ENCODE results near the gene L3MBTL3. TPM values are rescaled to one million over a fixed set of nuclear protein-coding genes. Genes with fewer than 3 reads are reported as not detected.

Gene L3MBTL3
- total RNA-seq, 2 donors from 2014 or later, result 7.4 to 12.5 TPM

GRCh38 chr6:130010387-130010786, 8.0 kb upstream of the L3MBTL3 start:
- no peak for ATAC-seq
- H3K9me3 Mint-ChIP-seq, result no peaks in the 10 kb centered on the region
- no peak for DNase-seq (ENCODE audit: low spot score)

DNA sequence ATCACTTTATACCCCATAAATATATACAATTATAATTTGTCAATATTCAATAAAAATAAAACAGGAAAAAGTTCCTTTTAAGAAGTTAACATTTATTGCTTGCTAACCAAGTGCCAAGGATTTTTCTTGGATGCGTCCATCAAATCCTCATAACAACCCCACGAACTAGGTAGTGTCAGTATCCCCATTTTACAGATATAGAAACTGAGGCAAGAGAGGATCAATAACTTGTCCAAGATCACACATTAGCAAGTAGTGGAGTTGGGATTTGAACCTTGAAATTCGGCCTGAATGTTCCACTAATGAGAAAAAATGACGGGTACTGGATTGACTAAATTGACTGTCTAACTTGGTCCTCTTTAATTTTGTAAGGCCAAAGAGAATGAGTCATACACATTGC, 5.7 kb upstream of the L3MBTL3 start:
- Mint-ChIP-seq H3K4me1 (ENCODE audit: low read depth in 2 of 2) (no peaks in the 10 kb centered on the region), H3K27me3 (peaks cover 8 to 14% of the 10 kb centered on the region in 2 donors), H3K36me3 (no peaks in the 10 kb centered on the region), H3K27ac (no peak overlapping the region), H3K4me3 (no peak overlapping the region), H3K9me3 (no peaks in the 10 kb centered on the region)
- ATAC-seq (no peak), DNase-seq (ENCODE audit: low spot score) (no peak)

More at GRCh38 chr6:130010387-130010786, 8.0 kb upstream of the L3MBTL3 start:
- Mint-ChIP-seq H3K4me1 (ENCODE audit: low read depth in 2 of 2) (no peaks in the 10 kb centered on the region), H3K27me3 (peaks cover 8 to 16% of the 10 kb centered on the region in 2 donors), H3K27ac (no peak overlapping the region), H3K4me3 (no peak overlapping the region), H3K36me3 (no peaks in the 10 kb centered on the region)

GRCh38 chr6:130018744-130019325, 454 bp downstream of the L3MBTL3 start:
- Mint-ChIP-seq H3K4me1 (ENCODE audit: low read depth in 2 of 2) (peaks cover 14 to 16% of the 10 kb centered on the region in 2 donors), H3K27ac (peak overlapping the region; percentile 83 to 95), H3K36me3 (peaks cover 7% of the 10 kb centered on the region), H3K9me3 (no peaks in the 10 kb centered on the region), H3K27me3 (no peaks in the 10 kb centered on the region), H3K4me3 (peak overlapping the region; percentile 99)
- DNase-seq (ENCODE audit: low spot score) (no peak), ATAC-seq (peak; percentile 39 to 55)

DNA sequence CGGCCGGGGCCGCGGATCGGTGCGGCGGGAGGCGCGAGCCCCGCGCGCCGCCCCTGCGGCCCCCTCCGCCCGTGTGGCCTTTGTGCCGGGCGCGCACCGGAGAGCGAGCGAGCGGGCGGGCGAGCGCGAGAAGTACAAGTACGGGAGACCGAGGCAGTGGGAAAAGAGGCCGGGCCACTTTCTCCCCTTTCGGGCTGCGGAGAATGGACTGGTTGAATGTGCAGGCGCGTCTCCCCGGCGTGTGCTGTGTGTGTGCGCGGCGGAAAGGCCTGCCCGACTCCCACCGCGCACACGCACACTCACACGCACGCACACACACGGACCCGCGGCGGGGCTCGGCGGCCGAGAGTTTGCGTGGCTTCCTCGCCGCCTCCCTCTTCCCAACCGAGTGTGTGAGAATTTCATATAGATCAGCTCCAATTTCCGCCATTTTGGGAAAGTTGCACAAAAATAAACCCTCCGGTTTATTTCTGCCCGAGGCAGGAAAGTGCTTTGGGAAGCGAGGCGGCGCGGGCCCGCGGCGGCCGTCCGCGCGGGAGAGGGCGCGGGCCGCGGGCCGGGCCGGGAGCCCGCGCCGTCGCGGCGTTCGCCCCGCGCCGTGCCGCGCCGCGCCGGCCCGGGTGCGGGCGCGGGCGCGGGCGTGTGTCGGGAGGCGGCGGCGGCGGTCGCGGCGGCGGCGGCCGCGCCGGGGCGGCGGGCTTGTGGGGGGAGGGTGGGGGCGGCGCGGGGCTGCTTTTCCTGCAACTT, 1.1 kb downstream of the L3MBTL3 start:
- no peak for DNase-seq (ENCODE audit: low spot score)
- peaks cover 14 to 16% of the 10 kb centered on the region in 2 donors for H3K4me1 Mint-ChIP-seq (ENCODE audit: low read depth in 2 of 2)
- no peaks in the 10 kb centered on the region for H3K27me3 Mint-ChIP-seq
- no peaks in the 10 kb centered on the region for H3K9me3 Mint-ChIP-seq
- H3K4me3 Mint-ChIP-seq, result peak overlapping the region; percentile 99
- H3K27ac Mint-ChIP-seq, result peak overlapping the region; percentile 83 to 95
- peak; percentile 48 to 52 for ATAC-seq
- H3K36me3 Mint-ChIP-seq, result peaks cover 7% of the 10 kb centered on the region

- peak overlapping the region; percentile 79 to 92 for H3K27ac Mint-ChIP-seq
- DNase-seq (ENCODE audit: low spot score) (no peak), ATAC-seq (peak; percentile 22 to 44)
- peak overlapping the region; percentile 95 for H3K4me3 Mint-ChIP-seq
- H3K36me3 Mint-ChIP-seq, result peaks cover 12% of the 10 kb centered on the region
- peaks cover 14 to 21% of the 10 kb centered on the region in 2 donors for H3K4me1 Mint-ChIP-seq (ENCODE audit: low read depth in 2 of 2)
- H3K27me3 Mint-ChIP-seq, result no peaks in the 10 kb centered on the region
- H3K9me3 Mint-ChIP-seq, result no peaks in the 10 kb centered on the region
These were observed 1.9 kb downstream of the L3MBTL3 start for GRCh38 chr6:130020073-130020906.

DNA sequence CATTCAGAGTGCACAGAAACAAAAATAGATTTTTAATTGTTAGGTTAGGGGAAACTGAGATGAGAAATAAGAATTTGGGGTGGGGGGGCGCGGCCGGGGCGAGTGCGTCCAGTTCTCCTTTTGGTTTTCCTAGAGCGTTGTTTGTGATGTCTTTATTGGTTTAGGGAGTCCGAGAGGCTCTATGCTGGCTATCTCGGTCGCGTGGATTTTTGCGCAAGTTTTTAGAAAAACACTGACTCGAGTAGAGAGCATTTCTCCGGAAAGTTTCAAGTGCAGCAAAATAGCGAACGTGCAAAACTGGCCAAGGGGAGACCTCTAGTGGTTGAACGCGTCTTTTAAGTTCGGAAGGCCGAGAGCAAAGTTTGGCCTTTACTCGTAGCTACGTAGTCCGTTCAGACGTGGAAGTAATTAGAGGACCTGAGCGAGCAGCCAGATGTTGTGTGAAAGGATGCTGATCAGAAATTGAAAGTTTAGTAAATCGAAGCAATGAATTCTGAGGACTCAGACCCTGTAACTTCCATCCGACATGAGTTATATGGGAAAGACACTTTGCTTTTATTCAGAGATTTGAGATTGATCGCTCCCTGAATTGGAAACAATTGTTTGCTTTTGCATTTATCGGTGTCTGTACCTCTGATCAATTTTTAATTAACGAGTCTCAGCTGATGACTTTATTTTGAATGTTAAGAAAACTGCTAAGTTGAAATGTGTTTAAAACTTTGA, 2.7 kb downstream of the L3MBTL3 start:
- H3K4me3 Mint-ChIP-seq, result peak overlapping the region; percentile 95
- H3K4me1 Mint-ChIP-seq (ENCODE audit: low read depth in 2 of 2), result peaks cover 17 to 29% of the 10 kb centered on the region in 2 donors
- H3K27me3 Mint-ChIP-seq, result no peaks in the 10 kb centered on the region
- peaks cover 19% of the 10 kb centered on the region for H3K36me3 Mint-ChIP-seq
- ATAC-seq (peak; percentile 73 to 81), DNase-seq (ENCODE audit: low spot score) (peak; percentile 80)
- no peaks in the 10 kb centered on the region for H3K9me3 Mint-ChIP-seq
- peak overlapping the region; percentile 79 to 92 for H3K27ac Mint-ChIP-seq

DNA sequence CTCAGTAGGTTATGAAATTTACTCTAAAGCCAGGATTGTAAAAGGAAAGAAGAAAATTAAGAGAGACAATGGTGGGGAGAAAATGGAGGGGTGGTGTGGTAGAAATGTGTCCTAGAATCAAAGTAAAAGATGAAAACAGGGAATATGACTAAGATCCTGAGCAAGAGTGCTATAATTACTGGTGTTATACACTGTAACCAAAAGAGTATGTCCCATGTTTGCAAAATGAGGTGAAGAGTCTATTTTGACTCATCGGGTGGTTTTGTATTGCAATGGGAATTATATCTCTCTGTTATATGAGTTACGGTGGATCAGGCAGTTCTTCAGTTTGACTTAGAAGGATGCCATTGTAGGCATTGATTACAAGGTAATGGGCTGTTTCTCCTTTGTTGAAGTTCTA, 8.5 kb downstream of the L3MBTL3 start:
- H3K27ac Mint-ChIP-seq, result peak overlapping the region; percentile 1 to 31
- H3K4me3 Mint-ChIP-seq, result peak overlapping the region; percentile 28
- peaks cover 12% of the 10 kb centered on the region for H3K36me3 Mint-ChIP-seq
- no peaks in the 10 kb centered on the region for H3K9me3 Mint-ChIP-seq
- ATAC-seq (peak; percentile 73 to 90), DNase-seq (ENCODE audit: low spot score) (no peak)
- peaks cover 27 to 45% of the 10 kb centered on the region in 2 donors for H3K4me1 Mint-ChIP-seq (ENCODE audit: low read depth in 2 of 2)
- no peaks in the 10 kb centered on the region for H3K27me3 Mint-ChIP-seq

DNA sequence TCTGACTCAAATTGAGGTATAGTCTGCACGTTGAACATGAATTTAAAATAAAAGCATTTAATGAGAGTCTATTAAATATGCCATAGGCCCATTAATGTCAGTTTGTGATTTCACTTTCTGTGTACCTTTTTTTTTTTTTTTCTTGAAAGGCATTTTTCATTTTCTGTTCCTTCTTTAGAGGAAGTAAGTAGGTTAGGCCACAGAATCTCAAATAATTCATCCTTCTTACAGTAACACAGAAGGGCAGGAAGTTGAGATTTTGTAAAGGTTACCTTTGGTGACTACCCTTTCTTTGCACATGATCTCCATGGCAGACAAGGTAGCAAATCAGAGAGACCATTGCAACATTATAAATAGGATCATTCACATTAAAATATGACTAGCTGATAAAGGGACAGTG, 9.6 kb downstream of the L3MBTL3 start:
- no peaks in the 10 kb centered on the region for H3K9me3 Mint-ChIP-seq
- no peaks in the 10 kb centered on the region for H3K27me3 Mint-ChIP-seq
- peaks cover 29 to 45% of the 10 kb centered on the region in 2 donors for H3K4me1 Mint-ChIP-seq (ENCODE audit: low read depth in 2 of 2)
- no peak for DNase-seq (ENCODE audit: low spot score)
- ATAC-seq, result peak in 1 of 2 donors; percentile 50
- H3K4me3 Mint-ChIP-seq, result peak overlapping the region; percentile 54
- peak overlapping the region; percentile 31 to 81 for H3K27ac Mint-ChIP-seq
- peaks cover 12% of the 10 kb centered on the region for H3K36me3 Mint-ChIP-seq

DNA sequence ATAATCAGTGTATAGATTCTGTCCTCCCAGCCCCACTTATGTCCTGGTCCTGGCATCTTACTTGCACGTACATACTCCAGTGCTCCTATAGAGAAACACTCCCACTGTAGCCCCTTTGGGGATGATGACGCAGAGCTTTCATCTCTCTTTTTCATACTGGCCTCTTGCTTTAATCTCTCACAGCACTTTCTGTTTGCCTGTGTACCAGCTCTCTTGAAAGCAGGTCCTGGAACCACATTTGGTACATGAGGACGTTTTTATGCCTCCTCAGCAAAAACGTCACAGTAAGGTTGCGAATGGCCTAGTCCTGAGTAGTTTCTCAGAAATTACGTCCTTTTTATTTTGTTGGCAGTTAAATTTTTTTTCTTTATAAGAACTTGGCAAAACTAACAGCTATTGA, 10.8 kb downstream of the L3MBTL3 start:
- H3K36me3 Mint-ChIP-seq, result peaks cover 12% of the 10 kb centered on the region
- no peak overlapping the region for H3K4me3 Mint-ChIP-seq
- H3K27me3 Mint-ChIP-seq, result no peaks in the 10 kb centered on the region
- peaks cover 35 to 50% of the 10 kb centered on the region in 2 donors for H3K4me1 Mint-ChIP-seq (ENCODE audit: low read depth in 2 of 2)
- H3K27ac Mint-ChIP-seq, result peak overlapping the region; percentile 31 to 81
- H3K9me3 Mint-ChIP-seq, result no peaks in the 10 kb centered on the region
- ATAC-seq (no peak), DNase-seq (ENCODE audit: low spot score) (no peak)

DNA sequence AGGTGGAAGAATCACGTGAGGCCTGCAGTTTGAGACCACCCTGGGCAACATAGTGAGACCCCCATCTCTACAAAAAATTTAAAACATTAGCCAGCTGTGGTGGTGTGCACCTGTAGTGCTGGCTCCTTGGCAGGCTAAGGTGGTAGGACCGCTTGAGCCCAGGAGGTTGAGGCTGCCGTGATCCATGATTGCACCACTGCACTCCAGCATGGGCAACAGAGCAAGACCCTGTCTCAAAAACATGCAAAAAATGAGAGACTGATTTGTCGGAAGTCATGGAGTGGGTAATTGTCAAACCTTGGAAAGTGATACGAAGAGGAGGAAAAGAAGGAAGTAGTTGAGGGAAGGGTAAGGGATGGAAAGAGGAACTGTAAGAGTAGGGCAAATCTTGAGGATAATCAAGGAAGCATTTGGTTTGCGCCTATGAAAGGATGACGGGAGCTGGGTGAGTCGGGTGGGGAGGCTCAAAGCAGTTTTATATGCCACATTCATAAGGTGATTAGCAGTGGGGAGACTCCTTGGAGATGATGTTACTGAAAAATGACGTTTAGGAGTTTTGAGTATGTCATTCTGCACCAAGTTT, 14.5 kb downstream of the L3MBTL3 start:
- Mint-ChIP-seq H3K36me3 (no peaks in the 10 kb centered on the region), H3K27me3 (no peaks in the 10 kb centered on the region), H3K4me1 (ENCODE audit: low read depth in 2 of 2) (peaks cover 39% of the 10 kb centered on the region in 2 donors), H3K27ac (peak overlapping the region in 1 of 2 donors; percentile 19), H3K4me3 (peak overlapping the region; percentile 5), H3K9me3 (no peaks in the 10 kb centered on the region)
- DNase-seq (ENCODE audit: low spot score), result no peak
- ATAC-seq, result no peak

DNA sequence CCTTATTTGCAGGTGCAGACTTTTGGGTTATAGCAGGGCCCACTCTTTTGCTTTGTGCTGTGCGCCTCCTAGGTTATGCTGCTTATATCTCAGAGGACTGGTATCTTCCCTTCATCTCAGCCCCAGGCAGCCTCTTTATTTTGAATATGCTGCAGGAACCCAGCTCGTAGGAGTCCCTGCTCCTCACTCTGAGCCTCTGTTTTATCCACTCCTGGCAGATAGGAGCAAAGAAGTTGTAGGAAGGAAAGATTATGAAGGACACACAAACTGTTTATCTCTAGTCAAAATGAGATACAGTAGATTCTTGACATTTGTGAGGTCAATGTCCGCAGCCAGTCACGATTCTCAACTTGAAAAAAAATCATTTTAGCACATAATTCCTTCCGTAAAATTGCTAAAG, 15.6 kb downstream of the L3MBTL3 start:
- Mint-ChIP-seq H3K4me3 (peak overlapping the region; percentile 81), H3K27ac (peak overlapping the region; percentile 48 to 82), H3K9me3 (no peaks in the 10 kb centered on the region), H3K4me1 (ENCODE audit: low read depth in 2 of 2) (peaks cover 31 to 35% of the 10 kb centered on the region in 2 donors), H3K27me3 (no peaks in the 10 kb centered on the region), H3K36me3 (no peaks in the 10 kb centered on the region)
- no peak for DNase-seq (ENCODE audit: low spot score)
- ATAC-seq, result no peak

GRCh38 chr6:130034378-130035146, 16.2 kb downstream of the L3MBTL3 start:
- peaks cover 25 to 30% of the 10 kb centered on the region in 2 donors for H3K4me1 Mint-ChIP-seq (ENCODE audit: low read depth in 2 of 2)
- DNase-seq (ENCODE audit: low spot score), result no peak
- H3K4me3 Mint-ChIP-seq, result peak overlapping the region; percentile 81
- no peaks in the 10 kb centered on the region for H3K36me3 Mint-ChIP-seq
- no peaks in the 10 kb centered on the region for H3K27me3 Mint-ChIP-seq
- no peaks in the 10 kb centered on the region for H3K9me3 Mint-ChIP-seq
- peak overlapping the region; percentile 48 to 82 for H3K27ac Mint-ChIP-seq
- peak; percentile 81 to 93 for ATAC-seq
